Stimulated activated CD8-positive, alpha-beta memory T cell treated with anti-CD3 and anti-CD28 coated beads, Interleukin-15, amount 100 ng/mL, for 48 hours (primary cell): ENCODE results near the gene AXIN1.
"Not testable (repeated sequence)": the region's sequence is repeated elsewhere in the genome, so short reads cannot be mapped to it uniquely, and the experiment has no call there.

ENCODE experiments used
- DNase-seq, 2 donors: peaks; one replicate each; pipeline ENCODE4 v3.0.0-alpha.2; 2020; ENCODE audit warnings: low read depth in 2 of 2

AXIN1 gene, protein sequence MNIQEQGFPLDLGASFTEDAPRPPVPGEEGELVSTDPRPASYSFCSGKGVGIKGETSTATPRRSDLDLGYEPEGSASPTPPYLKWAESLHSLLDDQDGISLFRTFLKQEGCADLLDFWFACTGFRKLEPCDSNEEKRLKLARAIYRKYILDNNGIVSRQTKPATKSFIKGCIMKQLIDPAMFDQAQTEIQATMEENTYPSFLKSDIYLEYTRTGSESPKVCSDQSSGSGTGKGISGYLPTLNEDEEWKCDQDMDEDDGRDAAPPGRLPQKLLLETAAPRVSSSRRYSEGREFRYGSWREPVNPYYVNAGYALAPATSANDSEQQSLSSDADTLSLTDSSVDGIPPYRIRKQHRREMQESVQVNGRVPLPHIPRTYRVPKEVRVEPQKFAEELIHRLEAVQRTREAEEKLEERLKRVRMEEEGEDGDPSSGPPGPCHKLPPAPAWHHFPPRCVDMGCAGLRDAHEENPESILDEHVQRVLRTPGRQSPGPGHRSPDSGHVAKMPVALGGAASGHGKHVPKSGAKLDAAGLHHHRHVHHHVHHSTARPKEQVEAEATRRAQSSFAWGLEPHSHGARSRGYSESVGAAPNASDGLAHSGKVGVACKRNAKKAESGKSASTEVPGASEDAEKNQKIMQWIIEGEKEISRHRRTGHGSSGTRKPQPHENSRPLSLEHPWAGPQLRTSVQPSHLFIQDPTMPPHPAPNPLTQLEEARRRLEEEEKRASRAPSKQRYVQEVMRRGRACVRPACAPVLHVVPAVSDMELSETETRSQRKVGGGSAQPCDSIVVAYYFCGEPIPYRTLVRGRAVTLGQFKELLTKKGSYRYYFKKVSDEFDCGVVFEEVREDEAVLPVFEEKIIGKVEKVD

DNA sequence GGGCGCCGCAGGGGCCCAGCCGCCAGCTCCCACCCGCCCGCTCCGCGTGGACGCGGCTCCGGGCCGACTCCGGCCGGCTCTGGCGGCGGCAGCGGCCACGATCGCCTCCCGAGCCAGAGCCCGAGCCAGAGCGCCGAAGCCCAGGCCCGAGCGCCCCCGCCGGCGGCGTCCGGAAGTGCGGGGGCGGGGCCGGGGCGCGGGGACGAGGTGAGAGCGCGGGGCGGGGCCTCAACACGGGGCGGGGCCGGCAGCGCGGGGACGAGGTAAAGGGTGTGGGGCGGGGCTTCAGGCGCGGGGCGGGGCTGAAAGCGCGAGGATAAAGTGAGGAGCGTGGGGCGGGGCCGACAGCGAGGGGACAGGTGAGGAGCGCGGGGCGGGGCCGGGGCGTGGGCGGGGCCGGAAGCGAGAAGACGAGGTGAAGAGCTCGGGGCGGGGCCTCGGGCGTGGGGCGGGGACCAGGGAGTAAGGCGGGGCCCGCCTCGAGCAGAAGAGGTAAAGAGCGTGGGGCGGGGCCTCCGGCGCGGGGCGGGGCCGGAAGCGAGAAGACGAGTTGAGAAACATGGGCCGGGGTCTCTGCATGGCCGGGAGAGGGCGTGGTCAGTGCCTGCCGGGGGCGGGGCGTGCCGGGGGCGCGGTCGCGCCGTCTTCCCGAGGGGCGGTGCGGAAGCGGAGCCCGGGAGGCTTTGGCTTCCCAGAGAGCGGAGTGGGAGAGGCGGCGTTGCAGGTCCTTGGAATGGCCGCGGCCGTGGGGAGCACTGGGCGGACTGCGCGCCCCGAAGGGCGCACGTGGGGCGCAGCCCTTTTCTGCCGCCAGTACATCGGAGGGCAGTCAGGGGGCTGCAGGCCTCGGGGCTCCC, at the start of gene AXIN1:
AXIN1 (minus strand) TSS at position 177 of the 857 bp plus-strand sequence. CDS start 5,698 bp downstream, outside the sequence.
- DNase-seq = peak; percentile 99 to 100

DNA sequence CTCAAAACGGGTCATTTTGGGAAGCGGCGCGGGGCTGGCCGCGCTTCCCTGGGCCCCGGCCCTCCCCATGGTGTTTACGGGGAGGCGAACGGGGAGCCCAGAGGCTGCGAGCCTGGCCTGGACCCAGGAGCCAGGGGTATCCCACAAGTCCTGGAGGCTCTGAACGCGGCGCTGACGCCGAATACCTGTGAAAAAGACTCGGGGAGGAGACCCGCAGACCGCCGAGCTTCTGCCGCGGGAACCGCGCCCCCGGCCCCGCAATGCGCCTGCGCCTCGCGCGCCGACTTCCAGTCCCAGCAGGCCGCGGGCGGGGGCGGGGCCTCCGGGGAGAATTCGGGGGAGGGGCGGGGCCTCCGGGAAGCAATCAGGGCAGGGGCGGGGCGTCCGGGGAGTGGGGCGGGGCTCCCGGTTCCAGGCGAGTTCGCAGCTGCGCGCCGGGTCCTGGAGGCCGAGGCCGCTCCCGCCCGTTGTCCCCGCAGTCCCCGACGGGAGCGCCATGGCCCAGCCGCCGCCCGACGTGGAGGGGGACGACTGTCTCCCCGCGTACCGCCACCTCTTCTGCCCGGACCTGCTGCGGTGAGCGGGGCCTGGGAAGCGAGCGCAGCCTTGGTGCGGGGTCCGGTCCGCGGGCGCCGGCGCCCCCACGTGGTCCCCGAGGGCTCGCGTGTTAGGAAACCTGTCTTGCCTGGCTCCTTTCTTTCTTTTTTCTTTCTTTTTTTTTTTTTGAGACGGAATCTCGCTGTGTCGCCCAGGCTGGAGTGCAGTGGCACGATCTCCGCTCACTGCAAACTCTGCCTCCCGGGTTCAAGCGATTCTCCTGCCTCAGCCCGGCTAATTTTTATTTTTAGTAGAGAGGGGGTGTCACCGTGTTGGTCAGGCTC, 49.2 kb upstream of the AXIN1 start, which contains the start of gene DECR2:
DECR2 (plus strand) TSS at position 418 of the 881 bp plus-strand sequence; CDS start at position 497, 79 bp downstream.
- DNase-seq = peak; percentile 95 to 97

DNA sequence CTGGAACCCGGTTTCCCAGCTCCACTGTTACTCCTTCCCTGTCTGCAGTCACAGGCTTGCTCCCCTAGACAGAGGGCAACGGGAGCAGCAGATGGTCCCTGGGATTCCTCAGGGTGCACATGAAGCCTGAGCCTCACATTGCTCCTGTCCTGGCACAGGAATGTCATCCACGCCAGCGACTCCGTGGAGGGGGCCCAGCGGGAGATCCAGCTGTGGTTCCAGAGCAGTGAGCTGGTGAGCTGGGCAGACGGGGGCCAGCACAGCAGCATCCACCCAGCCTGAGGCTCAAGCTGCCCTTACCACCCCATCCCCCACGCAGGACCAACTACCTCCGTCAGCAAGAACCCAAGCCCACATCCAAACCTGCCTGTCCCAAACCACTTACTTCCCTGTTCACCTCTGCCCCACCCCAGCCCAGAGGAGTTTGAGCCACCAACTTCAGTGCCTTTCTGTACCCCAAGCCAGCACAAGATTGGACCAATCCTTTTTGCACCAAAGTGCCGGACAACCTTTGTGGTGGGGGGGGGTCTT, 47.6 kb upstream of the AXIN1 start:
- no peak for DNase-seq

DNA sequence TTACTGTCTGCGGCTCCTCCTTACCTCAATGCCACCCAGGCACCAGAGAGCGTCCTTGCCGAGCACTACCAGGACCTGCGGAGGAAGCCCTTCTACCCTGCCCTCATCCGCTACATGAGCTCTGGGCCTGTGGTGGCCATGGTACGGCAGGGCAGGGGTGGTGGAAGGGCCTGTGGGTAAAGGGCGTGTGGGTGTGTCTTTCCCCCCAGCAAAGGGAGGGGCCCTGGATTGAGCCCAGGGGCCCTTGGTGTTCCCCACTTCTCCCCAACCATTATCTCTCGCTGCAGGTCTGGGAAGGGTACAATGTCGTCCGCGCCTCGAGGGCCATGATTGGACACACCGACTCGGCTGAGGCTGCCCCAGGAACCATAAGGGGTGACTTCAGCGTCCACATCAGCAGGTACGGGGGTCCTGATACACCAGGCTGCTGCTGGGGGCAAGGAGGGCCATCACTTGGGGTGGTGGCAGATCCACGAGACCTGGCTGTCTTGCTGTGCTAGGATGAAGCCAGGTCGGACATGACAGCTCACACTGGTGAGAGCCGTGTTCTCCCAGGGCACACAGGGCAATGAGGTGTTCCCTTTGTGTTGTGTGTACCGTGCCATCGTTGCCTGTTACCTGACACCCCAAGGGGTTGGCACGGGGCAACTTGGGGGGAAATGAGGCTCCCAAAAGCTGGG, 47.0 kb upstream of the AXIN1 start:
- DNase-seq = no peak

DNA sequence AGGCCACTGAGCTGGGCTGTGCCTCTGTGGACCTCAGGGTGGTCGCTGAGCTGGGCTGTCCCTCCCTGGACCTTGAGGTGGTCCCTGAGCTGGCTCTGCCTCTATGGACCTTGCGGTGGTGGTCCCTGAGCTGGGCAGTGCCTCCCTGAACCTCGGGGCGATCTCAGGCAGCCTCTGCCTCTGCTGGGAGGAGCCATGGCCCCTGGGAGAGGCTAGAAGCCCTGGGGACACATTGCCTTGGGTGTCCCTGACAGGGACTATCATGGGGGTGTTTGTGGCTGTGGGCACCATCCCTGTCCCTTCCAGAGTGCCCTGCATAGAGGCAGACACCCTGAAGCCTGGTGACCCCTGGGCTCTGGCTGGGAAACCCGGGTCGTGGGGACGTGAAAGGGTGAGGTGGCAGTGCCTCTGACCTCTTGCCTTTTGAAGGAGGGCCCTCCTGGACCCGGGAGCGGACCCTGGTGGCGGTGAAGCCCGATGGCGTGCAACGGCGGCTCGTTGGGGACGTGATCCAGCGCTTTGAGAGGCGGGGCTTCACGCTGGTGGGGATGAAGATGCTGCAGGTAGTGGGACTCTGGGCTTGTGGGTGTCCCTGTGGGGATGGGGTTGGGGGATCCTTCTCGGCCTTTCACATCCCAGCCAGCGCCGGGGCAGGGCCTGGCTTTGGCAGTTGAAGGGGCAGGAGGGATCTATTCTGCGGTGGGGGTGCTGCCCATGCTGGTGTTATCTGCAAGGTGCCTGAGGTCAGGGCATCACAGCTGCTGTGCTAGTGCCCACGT, 46.2 kb upstream of the AXIN1 start:
- DNase-seq = no peak

DNA sequence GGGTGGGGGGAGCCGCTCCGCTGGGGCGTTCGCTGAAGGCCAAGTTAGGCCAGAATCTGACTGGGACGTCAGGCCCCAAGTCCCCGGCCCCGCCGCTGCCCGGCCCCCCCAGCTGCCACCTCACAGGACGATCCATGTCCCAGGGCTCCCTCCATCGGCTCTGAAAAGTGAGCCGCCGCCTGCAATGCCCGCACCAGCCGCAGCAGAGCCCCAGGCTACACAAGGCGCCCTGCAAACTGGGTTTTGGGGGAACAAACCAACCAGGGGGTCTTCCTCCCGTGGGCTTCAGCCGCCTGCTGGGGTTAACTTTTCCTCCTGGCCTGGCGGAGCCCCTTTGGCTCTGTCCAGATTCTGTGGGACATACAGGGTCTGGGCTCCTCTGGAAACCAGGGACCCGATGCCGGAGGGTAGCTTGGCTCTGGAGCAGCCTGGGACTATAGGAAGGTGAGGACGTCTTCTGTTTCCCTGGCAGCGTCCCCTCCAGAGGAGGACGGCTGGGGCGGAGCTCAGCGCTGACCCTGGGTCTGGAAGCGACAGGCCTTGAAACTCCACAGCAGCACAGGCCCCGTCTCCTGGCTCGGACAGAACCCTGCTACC, 45.3 kb upstream of the AXIN1 start:
- no peak for DNase-seq

DNA sequence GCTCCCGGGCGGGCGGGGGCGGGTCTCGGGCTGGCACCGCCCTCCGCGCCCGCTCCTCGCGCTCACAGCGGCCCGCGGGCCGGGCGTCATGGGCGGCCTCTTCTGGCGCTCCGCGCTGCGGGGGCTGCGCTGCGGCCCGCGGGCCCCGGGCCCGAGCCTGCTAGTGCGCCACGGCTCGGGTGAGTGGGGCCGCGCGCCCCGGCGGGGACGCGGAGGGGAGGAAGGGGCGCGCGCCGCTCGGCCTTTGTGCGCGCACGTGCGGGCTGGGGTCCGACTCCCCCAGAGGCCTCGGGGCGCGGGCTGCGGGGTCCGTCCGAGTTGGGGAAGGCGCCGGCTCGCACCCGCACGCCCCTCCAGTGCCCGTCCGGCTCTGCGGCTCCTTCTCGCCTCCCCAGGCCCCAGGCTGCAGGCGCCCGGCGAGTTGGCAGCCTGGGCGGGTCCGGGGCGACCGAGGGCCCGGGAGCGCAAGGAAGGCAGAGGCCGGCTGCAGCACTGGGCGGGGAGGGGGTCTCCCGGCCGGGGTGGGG, 44.7 kb upstream of the AXIN1 start, which contains the start of gene NME4:
NME4 (plus strand) TSS at position 65 of the 527 bp plus-strand sequence; CDS start at position 89, 24 bp downstream.
- DNase-seq = no peak

DNA sequence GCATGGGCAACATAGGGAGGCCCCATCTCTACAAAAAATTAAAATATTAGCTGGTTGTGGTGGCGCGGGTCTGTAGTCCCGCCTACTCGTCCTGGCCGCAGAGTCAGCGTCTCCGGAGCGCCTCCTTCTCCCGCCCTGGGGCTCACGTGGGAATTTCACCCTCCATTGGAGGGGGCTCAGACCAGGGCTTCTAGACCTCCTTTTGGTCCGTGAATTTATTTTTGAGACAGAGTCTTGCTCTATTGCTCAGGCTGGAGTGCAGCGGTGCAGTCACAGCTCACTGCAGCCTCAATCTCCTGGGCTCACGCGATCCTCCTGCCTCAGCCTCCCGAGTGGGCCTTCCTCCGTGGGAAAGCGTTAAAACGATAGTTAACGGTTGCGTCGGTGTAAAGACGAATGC, 44.1 kb upstream of the AXIN1 start:
- no peak for DNase-seq

DNA sequence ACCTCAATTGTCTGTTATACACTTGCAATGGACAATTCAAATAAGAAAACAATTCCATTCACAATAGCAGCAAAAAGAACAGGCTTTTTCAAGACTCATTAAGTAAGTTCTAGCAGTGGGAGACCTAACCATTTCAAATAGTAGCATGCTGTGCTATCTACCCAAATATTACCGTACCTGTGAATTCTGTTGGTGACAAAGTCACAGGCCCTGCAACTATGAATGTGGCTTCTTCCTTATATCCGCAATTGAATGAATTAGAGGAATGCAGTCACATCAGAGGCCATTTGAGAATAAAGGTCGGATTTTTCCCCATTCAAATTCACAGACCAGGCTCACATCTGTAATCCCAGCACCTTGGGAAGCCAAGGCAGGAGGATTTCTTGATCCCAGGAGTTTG, 43.7 kb upstream of the AXIN1 start:
- DNase-seq = no peak

DNA sequence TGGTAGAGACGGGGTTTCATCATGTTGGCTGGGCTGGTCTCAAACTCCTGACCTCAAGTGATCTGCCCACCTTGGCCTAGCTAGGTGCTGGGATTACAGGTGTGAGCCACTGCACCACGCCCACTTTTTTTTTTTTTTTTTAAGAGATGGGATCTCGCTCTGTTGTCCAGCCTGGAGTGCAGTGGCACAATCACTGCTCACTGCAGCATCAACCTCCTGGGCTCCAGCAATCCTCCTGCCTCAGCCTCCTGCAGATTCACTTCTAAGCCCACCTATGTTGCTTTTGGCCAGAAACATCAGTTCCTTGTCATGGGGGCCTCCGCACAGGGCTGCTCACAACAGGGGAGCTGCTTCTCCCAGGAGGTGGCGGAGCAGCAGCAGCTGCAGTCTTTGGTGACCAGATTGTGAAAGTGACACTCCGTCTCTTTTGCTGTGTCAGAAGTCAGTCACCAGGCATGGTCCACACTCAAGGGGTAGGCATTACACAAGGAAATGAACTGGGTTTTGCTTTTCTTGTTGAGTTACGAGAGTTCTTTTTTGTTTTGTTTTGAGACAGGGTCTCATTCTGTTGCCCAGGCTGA, 40.0 kb upstream of the AXIN1 start:
- DNase-seq = peak; percentile 40 to 45

DNA sequence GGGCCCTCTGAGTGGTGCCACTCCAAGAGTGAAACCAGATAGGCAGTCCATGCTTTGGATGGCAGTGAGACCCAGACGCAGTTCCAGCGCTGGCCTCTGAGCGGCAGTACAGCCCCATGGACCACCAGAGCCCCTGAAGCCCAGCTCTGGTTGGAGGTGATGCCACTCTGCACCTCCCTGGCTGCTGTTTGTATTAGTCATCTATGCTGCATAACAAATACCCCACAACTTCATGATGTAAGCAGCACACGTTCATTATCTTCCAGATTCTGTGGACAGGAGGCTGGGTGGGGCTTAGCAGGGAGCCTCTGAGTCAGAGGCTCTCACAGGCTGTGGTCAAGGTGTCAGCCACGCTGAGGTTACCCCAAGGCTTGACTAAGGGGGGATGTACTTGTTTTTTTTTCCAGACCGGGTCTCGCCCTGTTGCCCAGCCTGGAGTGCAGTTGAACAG, 39.4 kb upstream of the AXIN1 start:
- peak; percentile 82 to 85 for DNase-seq

DNA sequence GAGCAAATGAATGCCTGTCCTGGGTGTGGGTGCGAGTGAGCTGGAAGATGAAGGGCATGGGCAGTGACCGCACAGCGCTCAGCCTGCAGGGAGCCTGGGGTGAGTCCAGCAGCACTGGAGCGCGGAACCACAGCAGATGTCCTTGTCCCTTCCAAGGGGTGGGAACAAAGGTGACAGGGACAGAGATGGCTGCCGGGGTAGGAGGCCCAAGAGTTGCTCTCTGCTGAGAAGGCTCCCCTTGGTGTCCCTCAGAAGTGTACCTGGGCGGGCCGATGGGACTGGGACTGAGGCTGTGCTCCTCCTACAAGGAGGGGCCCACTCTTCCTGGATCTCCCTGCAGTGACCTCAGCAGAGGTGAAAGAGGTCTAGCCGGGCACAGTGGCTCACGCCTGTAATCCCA, 36.8 kb upstream of the AXIN1 start:
- DNase-seq = no peak

DNA sequence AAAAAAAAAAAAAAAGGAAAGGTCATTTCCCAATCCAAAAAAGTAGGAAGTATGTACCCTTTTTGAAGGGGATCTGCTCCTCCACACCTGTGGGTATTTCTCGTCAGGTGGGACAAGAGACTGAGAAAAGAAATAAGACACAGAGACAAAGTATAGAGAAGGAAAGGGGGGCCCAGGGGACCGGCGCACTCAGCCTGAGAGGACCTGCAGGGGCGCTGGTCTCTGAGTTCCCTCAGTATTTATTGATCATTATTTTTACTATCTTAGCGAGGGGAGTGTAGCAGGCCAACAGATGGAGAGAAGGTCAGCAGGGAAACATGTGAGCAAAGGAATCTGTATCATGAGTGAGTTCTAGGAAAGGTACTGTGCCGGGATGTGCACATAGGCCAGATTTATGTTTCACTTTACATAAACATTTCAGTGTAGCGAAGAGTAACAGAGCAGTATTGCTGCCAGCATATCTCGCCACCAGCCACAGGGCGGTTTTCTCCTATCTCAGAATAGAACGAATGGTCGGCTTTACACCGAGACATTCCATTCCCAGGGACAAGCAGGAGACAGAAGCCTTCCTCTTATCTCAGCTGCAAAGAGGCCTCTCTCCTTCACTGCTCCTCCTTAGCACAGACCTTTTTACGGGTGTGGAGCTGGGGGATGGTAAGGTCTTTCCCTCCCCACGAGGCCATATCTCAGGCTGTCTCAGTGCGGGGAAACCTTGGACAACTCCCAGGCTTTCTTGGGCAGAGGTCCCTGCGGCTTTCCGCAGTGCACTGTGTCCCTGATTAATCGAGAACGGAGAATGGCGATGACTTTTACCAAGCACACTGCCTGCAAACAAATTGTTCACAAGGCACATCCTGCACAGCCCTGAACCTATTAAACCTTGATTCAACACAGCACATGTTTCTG, 35.5 kb upstream of the AXIN1 start:
- DNase-seq = not testable (repeated sequence)

DNA sequence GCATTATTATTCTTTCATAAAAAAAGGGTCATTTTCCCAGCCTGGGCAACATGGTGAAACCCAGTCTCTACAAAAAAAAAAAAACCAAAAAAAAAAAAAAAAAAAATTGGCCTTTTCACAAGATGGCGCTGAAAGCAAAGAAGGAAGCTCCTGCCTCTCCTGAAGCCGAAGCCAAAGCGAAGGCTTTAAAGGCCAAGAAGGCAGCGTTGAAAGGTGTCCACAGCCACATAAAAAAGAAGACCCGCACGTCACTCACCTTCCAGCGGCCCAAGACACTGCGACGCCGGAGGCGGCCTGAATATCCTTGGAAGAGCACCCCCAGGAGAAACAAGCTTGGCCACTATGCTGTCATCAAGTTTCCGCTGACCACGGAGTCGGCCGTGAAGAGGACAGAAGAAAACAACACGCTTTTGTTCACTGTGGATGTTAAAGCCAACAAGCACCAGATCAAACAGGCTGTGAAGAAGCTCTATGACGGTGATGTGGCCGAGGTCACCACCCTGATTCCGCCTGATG, 34.2 kb upstream of the AXIN1 start:
- no peak for DNase-seq

DNA sequence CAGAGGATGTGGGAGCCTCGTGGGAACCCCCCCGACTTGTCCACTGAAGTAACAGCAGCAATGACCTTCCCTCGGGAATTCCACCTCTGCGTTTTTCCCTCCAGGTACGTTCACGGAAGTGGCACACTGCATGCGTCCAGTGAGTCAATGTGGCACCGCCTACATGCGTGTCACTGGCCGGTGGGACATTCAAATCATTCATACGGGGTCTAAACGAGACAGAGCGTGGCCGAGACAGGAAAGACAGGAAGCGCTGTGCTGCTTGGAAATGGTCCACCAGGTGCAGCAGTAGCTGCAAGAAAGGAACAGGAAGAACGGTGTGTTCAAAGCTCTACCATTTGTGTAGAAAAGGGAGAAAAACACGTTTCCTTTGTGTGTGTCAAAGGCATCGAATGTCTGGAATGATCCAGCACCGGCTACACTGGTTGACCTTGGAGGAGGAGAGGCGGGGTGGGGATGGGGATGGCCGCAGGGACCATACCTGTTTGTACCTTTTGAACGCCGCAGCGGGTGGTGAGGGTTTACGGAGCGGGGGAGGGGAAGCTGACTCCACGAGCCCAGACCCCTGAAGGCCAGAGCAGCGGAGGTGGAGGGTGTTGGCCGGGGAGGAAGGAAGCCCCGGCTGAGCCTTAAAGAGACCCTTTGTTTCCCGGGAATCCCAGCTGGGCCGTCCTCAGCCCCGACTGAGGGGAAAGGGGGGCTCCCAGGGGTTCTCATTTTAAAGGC, 31.0 kb upstream of the AXIN1 start:
- peak; percentile 40 to 47 for DNase-seq
